ENCODE data around the gene TMEM121B. TPM values are rescaled to one million over a fixed set of nuclear protein-coding genes. Genes with fewer than 3 reads are reported as not detected.

Gene TMEM121B
- total RNA-seq, 1 experiment from 2014 or later, result 8.1 TPM

DNA sequence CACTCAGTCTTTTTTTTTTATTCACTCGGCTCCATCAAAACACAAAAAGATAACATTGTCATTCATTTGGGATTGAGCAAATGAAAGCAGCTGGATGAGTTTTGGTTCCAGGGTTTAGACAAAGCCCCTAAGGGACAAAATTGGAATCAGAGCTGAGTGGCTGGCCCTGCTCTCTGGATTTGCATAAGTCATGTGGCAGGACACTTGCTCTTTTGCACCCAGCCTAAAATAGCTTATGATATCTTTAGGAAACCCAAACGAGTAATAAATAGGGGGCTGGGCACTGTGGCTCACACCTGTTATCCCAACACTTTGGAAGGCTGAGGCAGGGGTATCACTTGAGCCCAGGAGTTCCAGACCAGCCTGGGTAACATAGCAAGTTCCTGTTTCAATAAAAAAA, 11.0 kb upstream of the TMEM121B start:
- H3K9me3 ChIP-seq (ENCODE audit: control insufficient read depth, low read depth, low read length), result no peaks in the 10 kb centered on the region
- H3K27me3 ChIP-seq (ENCODE audit: insufficient read depth, low read length), result no peaks in the 10 kb centered on the region
- no peak overlapping the region for H3K23ac ChIP-seq (ENCODE audit: insufficient read length, low read depth, low read length)
- no peak overlapping the region for H2BK15ac ChIP-seq (ENCODE audit: low read depth, low read length)
- H2AFZ ChIP-seq (ENCODE audit: low read length), result no peak overlapping the region
- no peak overlapping the region for H3K18ac ChIP-seq (ENCODE audit: insufficient read length, low read depth, low read length)
- H3K9ac ChIP-seq (ENCODE audit: extremely low read depth, insufficient read length, low read length), result no peak overlapping the region
- H3T11ph ChIP-seq (ENCODE audit: low read length), result no peak overlapping the region
- TF ChIP-seq, protein P1, sequence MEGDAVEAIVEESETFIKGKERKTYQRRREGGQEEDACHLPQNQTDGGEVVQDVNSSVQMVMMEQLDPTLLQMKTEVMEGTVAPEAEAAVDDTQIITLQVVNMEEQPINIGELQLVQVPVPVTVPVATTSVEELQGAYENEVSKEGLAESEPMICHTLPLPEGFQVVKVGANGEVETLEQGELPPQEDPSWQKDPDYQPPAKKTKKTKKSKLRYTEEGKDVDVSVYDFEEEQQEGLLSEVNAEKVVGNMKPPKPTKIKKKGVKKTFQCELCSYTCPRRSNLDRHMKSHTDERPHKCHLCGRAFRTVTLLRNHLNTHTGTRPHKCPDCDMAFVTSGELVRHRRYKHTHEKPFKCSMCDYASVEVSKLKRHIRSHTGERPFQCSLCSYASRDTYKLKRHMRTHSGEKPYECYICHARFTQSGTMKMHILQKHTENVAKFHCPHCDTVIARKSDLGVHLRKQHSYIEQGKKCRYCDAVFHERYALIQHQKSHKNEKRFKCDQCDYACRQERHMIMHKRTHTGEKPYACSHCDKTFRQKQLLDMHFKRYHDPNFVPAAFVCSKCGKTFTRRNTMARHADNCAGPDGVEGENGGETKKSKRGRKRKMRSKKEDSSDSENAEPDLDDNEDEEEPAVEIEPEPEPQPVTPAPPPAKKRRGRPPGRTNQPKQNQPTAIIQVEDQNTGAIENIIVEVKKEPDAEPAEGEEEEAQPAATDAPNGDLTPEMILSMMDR (conservative IDR thresholded peaks at IDR 0.05), result no peak; the same call in 2 of the 3 replicates
- no peaks in the 10 kb centered on the region for H3K4me1 ChIP-seq (ENCODE audit: insufficient read depth, low read length)
- Mint-ChIP-seq H3K36me3 (ENCODE audit: insufficient read depth in 1 of 3, low read depth in 3 of 3) (peaks cover 9 to 17% (median 9%) of the 10 kb centered on the region in 3 experiments), H3K4me1 (peaks cover 13 to 14% of the 10 kb centered on the region in 2 experiments), H3K27ac (no peak overlapping the region; a peak in 1 of 7 replicates), H3K27me3 (ENCODE audit: low read depth) (no peaks in the 10 kb centered on the region; the same call in none of the 2 replicates), H3K9me3 (no peaks in the 10 kb centered on the region), H3K4me3 (no peak overlapping the region)
- no peaks in the 10 kb centered on the region for H4K20me1 ChIP-seq (ENCODE audit: control insufficient read depth, insufficient read depth, insufficient read length)
- WGBS (ENCODE audit: extremely low coverage, insufficient read length, low lambda C conversion rate), result no CpG with 5 or more reads among the region's 2 CpGs
- H4K91ac ChIP-seq (ENCODE audit: insufficient read length, low read depth, low read length), result no peak overlapping the region
- DNase-seq, result no peak
- no peak overlapping the region for H3K4me2 ChIP-seq (ENCODE audit: insufficient read depth, insufficient read length, low read length)
- H4K5ac ChIP-seq (ENCODE audit: insufficient read length, low read depth, low read length), result no peak overlapping the region
- H3K56ac ChIP-seq (ENCODE audit: insufficient read length, low read depth, low read length), result no peak overlapping the region
- no peak overlapping the region for H3K4ac ChIP-seq (ENCODE audit: low read depth, low read length)
- no peak overlapping the region for H4K8ac ChIP-seq (replicated peaks; ENCODE audit: insufficient read length, low read depth, low read length)
- no peak overlapping the region for H3K14ac ChIP-seq (ENCODE audit: insufficient read depth, low read length)
- no peak overlapping the region for H2BK20ac ChIP-seq (ENCODE audit: low read depth, low read length, poor library complexity, severe bottlenecking)
- no peaks in the 10 kb centered on the region for H3K79me2 ChIP-seq (ENCODE audit: insufficient read depth, low read length)
- no peaks in the 10 kb centered on the region for H3K23me2 ChIP-seq (ENCODE audit: insufficient read length, low read depth, low read length, poor library complexity, severe bottlenecking)
- no peak overlapping the region for H2BK5ac ChIP-seq (ENCODE audit: insufficient read length, low read length)
- H2AK5ac ChIP-seq (ENCODE audit: insufficient read length, low read length), result no peak overlapping the region
- H3K27ac ChIP-seq (ENCODE audit: insufficient read length, low read depth, low read length), result no peak overlapping the region
- H2BK12ac ChIP-seq (ENCODE audit: insufficient read length, low read depth, low read length), result no peak overlapping the region
- H3K79me1 ChIP-seq (ENCODE audit: insufficient read depth, low read depth, low read length, poor library complexity, severe bottlenecking), result no peaks in the 10 kb centered on the region
- H2BK120ac ChIP-seq (ENCODE audit: low read depth, low read length, poor library complexity, severe bottlenecking), result no peak overlapping the region

Data from H9 (cell line).